ENCODE data around the gene DUOXA2.
A peak's percentile ranks its signal among the peaks of the same experiment; 100 is the strongest.

Gene DUOXA2

DNA sequence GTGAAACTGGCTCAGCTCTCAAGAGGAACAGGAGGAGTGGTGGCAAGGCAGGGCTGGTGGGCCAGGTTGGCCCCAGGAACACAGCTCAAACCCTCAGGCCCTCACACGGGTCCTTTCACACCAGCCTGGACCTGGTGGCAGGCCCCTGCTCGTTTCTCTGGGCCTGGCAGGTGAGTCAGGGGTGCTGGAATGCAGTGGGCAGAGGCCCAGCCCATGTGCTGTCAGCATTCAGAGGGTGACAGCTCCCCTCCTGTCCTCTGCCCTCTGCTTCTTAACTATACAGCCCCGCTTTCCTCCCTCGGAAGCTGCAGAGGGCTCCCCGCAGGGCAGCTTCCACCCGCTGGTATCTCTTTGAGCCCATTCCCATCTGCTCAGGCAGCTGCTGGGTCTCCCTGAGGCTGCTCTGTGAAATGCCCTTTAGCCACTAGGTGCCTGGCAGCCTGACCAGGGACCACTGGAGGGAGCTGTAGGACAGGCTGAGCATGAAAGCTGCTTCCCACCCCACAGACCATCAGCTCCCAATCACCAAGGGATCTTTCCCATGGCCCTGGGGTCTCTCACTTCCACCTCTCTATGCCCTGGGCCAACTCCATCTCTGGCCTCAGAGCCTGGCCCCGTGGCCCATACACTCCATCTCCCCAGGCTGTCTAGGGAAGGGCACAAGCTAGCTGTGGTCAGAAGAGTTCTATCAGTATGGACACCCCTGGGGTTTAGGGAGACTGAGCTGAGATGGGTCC is 48.8 kb downstream of the DUOXA2 start:
- no peaks in the 10 kb centered on the region for H3K27me3 ChIP-seq (ENCODE audit: insufficient read depth, insufficient read length)
- H3K4me3 ChIP-seq (ENCODE audit: insufficient read length, low read depth) = no peak overlapping the region
- DNase-seq (ENCODE audit: low read depth, low spot score) = peak; percentile 66
- H3K4me1 ChIP-seq (ENCODE audit: insufficient read depth, insufficient read length) = peaks cover 17% of the 10 kb centered on the region
- H3K9me3 ChIP-seq (ENCODE audit: insufficient read depth, low read length) = no peaks in the 10 kb centered on the region
- no peak overlapping the region for H3K9ac ChIP-seq (ENCODE audit: insufficient read length, low read depth)
- TF ChIP-seq ZNF274 (IDR thresholded peaks at IDR 0.05; ENCODE audit: low read depth, low read length) (no peak), YY1 (IDR thresholded peaks at IDR 0.05; ENCODE audit: insufficient read depth, insufficient read length) (no peak), SUZ12 (IDR thresholded peaks at IDR 0.05; ENCODE audit: extremely low read depth, insufficient read depth, insufficient read length) (no peak)
- H3K36me3 ChIP-seq (ENCODE audit: insufficient read depth, insufficient read length, low read length) = no peaks in the 10 kb centered on the region

DNA sequence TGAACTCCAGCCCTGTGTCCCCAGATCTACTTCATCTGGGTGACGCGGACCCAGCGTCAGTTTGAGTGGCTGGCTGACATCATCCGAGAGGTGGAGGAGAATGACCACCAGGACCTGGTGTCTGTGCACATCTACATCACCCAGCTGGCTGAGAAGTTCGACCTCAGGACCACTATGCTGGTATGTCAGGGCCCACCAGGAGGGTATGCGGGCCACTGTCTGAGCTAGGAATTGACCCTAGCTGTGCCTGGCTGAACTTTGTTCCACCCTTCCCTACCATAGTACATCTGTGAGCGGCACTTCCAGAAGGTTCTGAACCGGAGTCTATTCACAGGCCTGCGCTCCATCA is 49.4 kb downstream of the DUOXA2 start:
- peaks cover 20% of the 10 kb centered on the region for H3K4me1 ChIP-seq (ENCODE audit: insufficient read depth, insufficient read length)
- H3K36me3 ChIP-seq (ENCODE audit: insufficient read depth, insufficient read length, low read length) = no peaks in the 10 kb centered on the region
- no peaks in the 10 kb centered on the region for H3K9me3 ChIP-seq (ENCODE audit: insufficient read depth, low read length)

DNA sequence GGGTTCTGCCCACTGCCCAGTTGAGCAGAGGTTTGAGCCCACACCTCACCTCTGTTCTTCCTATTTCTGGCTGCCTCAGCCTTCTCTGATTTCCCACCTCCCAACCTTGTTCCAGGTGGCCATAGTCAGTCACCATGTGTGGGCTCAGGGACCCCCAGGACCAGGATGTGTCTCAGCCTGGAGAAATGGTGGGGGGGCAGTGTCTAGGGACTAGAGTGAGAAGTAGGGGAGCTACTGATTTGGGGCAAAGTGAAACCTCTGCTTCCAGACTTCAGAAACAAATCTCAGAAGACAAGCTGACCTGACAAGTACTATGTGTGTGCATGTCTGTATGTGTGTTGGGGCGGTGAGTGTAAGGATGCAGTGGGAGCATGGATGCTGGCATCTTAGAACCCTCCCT is 50.8 kb downstream of the DUOXA2 start:
- no peak for TF ChIP-seq YY1 (IDR thresholded peaks at IDR 0.05; ENCODE audit: insufficient read depth, insufficient read length)
- TF ChIP-seq SUZ12 (IDR thresholded peaks at IDR 0.05; ENCODE audit: extremely low read depth, insufficient read depth, insufficient read length) = no peak
- no peak for TF ChIP-seq ZNF274 (IDR thresholded peaks at IDR 0.05; ENCODE audit: low read depth, low read length)
- H3K9me3 ChIP-seq (ENCODE audit: insufficient read depth, low read length) = no peaks in the 10 kb centered on the region
- H3K9ac ChIP-seq (ENCODE audit: insufficient read length, low read depth) = no peak overlapping the region
- H3K36me3 ChIP-seq (ENCODE audit: insufficient read depth, insufficient read length, low read length) = no peaks in the 10 kb centered on the region
- DNase-seq (ENCODE audit: low read depth, low spot score) = no peak
- peaks cover 20% of the 10 kb centered on the region for H3K4me1 ChIP-seq (ENCODE audit: insufficient read depth, insufficient read length)
- H3K27me3 ChIP-seq (ENCODE audit: insufficient read depth, insufficient read length) = no peaks in the 10 kb centered on the region
- H3K4me3 ChIP-seq (ENCODE audit: insufficient read length, low read depth) = no peak overlapping the region

More for the DNA sequence above, 49.4 kb downstream of the DUOXA2 start:
- Histone ChIP-seq H3K27me3 (ENCODE audit: insufficient read depth, insufficient read length) (no peaks in the 10 kb centered on the region), H3K9ac (ENCODE audit: insufficient read length, low read depth) (no peak overlapping the region), H3K4me3 (ENCODE audit: insufficient read length, low read depth) (no peak overlapping the region)
- no peak for DNase-seq (ENCODE audit: low read depth, low spot score)
- TF ChIP-seq ZNF274 (IDR thresholded peaks at IDR 0.05; ENCODE audit: low read depth, low read length) (no peak), YY1 (IDR thresholded peaks at IDR 0.05; ENCODE audit: insufficient read depth, insufficient read length) (no peak), SUZ12 (IDR thresholded peaks at IDR 0.05; ENCODE audit: extremely low read depth, insufficient read depth, insufficient read length) (no peak)

DNA sequence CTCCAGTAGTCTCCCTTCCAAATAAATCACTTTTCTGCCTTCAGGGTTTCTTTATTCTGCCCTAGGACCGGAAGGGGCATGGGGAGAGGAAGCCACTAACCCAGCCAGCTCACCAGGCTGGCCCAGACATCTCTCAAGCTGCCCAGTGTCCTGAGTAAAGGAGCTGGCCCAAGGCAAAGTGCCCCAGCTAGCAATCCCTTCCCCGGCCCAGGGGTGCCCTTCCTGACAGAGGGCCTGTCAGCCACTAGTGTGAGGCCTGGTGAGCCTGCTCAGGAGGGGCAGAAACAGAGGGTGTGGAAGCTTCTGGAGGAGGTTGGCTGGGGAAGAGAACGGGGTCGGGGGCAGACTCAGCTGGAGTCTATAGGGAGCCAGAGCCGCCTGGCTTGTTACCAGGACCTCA is 51.4 kb downstream of the DUOXA2 start:
- Histone ChIP-seq H3K27me3 (ENCODE audit: insufficient read depth, insufficient read length) (no peaks in the 10 kb centered on the region), H3K36me3 (ENCODE audit: insufficient read depth, insufficient read length, low read length) (no peaks in the 10 kb centered on the region), H3K9ac (ENCODE audit: insufficient read length, low read depth) (no peak overlapping the region), H3K4me1 (ENCODE audit: insufficient read depth, insufficient read length) (peaks cover 20% of the 10 kb centered on the region), H3K9me3 (ENCODE audit: insufficient read depth, low read length) (no peaks in the 10 kb centered on the region), H3K4me3 (ENCODE audit: insufficient read length, low read depth) (no peak overlapping the region)
- DNase-seq (ENCODE audit: low read depth, low spot score) = no peak
- TF ChIP-seq YY1 (IDR thresholded peaks at IDR 0.05; ENCODE audit: insufficient read depth, insufficient read length) (no peak), ZNF274 (IDR thresholded peaks at IDR 0.05; ENCODE audit: low read depth, low read length) (no peak), SUZ12 (IDR thresholded peaks at IDR 0.05; ENCODE audit: extremely low read depth, insufficient read depth, insufficient read length) (no peak)

DNA sequence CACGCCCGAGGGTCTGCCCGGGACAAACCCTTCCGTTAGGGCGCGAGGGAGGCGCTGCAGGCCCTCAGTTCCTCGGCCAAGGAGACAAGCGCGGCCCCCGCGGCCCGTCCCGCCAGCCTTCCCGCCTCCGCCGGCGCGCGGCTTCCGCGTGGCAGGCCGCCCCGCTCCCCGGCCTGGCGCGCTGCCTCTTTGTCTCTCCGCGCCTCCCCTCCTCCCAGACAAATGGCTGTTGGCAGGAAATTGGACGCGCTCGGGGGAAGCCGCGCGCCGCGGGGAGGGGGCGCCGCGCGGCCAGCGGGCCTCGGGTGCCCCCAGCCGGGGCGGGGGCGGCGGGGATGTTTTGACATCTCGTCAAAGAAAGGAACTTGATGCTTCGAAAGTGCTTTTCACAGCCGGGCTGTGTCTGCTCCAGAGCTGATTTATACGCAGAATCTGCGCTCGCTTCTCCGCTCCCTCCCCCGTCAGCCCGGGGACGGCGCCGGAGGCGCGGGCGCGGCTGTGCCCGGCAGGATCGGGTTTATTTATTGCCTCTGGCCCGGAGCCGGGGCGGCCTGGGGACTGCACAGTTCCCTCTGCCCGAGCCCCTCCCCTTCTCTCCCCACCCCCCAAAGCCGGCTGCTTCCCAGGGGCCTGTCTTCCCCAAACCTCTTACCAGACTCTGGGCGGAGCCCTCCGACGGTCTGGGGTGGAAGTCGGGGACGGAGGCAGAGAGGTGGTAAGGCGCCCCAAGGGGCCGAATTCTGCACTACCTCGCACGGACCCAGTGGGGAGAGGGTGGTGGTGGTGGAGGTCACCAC is 52.9 kb downstream of the DUOXA2 start:
- peak; percentile 75 for DNase-seq (ENCODE audit: low read depth, low spot score)
- H3K4me1 ChIP-seq (ENCODE audit: insufficient read depth, insufficient read length) = peaks cover 20% of the 10 kb centered on the region

DNA sequence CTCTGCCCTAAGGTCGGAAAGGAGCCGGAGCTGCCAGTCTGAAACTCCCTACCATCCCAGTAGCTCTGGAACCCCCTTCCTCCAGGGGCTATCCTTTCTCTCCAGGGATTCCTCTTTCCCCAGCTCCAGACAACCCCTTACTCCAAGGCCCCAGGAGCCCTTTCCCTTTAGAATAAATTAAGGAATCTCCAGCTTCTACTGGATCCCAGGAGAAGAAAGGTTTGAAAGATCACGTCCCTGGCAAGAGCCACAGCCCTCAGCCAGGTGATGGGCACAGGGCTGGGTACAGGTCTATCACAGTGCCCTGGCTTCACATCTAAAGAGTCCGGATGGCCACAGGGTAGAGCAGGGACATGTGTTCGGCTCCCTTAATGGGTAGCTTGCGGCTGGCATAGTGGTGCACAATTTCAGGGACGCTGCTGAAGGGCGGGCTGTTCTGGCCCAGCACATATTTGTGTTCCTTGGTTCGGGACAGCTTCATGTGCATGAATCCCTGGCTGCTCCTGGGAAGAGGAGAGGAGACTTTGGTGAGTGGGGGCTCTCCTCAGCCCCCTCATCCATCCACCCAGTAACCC is 53.6 kb downstream of the DUOXA2 start:
- Histone ChIP-seq H3K27me3 (ENCODE audit: insufficient read depth, insufficient read length) (no peaks in the 10 kb centered on the region), H3K9me3 (ENCODE audit: insufficient read depth, low read length) (no peaks in the 10 kb centered on the region), H3K4me1 (ENCODE audit: insufficient read depth, insufficient read length) (peaks cover 19% of the 10 kb centered on the region), H3K4me3 (ENCODE audit: insufficient read length, low read depth) (peak overlapping the region; percentile 40), H3K36me3 (ENCODE audit: insufficient read depth, insufficient read length, low read length) (no peaks in the 10 kb centered on the region), H3K9ac (ENCODE audit: insufficient read length, low read depth) (peak overlapping the region; percentile 85)
- no peak for TF ChIP-seq SUZ12 (IDR thresholded peaks at IDR 0.05; ENCODE audit: extremely low read depth, insufficient read depth, insufficient read length)
- no peak for TF ChIP-seq YY1 (IDR thresholded peaks at IDR 0.05; ENCODE audit: insufficient read depth, insufficient read length)
- DNase-seq (ENCODE audit: low read depth, low spot score) = no peak

More for the DNA sequence above, 52.9 kb downstream of the DUOXA2 start:
- Histone ChIP-seq H3K9ac (ENCODE audit: insufficient read length, low read depth) (peak overlapping the region; percentile 85), H3K9me3 (ENCODE audit: insufficient read depth, low read length) (no peaks in the 10 kb centered on the region), H3K4me3 (ENCODE audit: insufficient read length, low read depth) (peak overlapping the region; percentile 40), H3K36me3 (ENCODE audit: insufficient read depth, insufficient read length, low read length) (no peaks in the 10 kb centered on the region), H3K27me3 (ENCODE audit: insufficient read depth, insufficient read length) (no peaks in the 10 kb centered on the region)
- TF ChIP-seq ZNF274 (IDR thresholded peaks at IDR 0.05; ENCODE audit: low read depth, low read length) (no peak), YY1 (IDR thresholded peaks at IDR 0.05; ENCODE audit: insufficient read depth, insufficient read length) (no peak), SUZ12 (IDR thresholded peaks at IDR 0.05; ENCODE audit: extremely low read depth, insufficient read depth, insufficient read length) (no peak)
